CD4-positive, alpha-beta memory T cell (primary cell): Measurements from ENCODE around the gene ATP10B. TPM values are rescaled to one million over a fixed set of nuclear protein-coding genes. Genes with fewer than 3 reads are reported as not detected.

Experiments
- CTCF ChIA-PET: fragments of 350-600 bp; sonication (Branson Sonifier 250); formaldehyde crosslinking; loops from one replicate; lab custom pipeline; 2021; ENCODE audit warnings: inconsistent platforms; ENCODE audit not compliant: partially characterized antibody; lab: Charles Lee
- POLR2A ChIA-PET: fragments of 350-600 bp; sonication (Branson Sonifier 250); formaldehyde crosslinking; loops from one replicate; lab custom pipeline; 2021; ENCODE audit not compliant: partially characterized antibody; lab: Charles Lee
- DNase-seq, 5 donors: peaks; one replicate each; pipeline versions ENCODE4 v3.0.0 to v3.0.0-alpha.2; 2020 to 2022; ENCODE audit warnings: mixed read lengths in 1 of 5
- H3K27ac ChIP-seq: one replicate; pipeline ENCODE4 v1.7.0; 2013; ENCODE audit warnings: low read depth, low read length
- H3K27me3 ChIP-seq: 2 replicates; pipeline ENCODE4 v1.7.0; 2013; ENCODE audit warnings: mild to moderate bottlenecking, low read length, moderate library complexity; ENCODE audit not compliant: insufficient read depth
- H3K36me3 ChIP-seq: 2 replicates; pipeline ENCODE4 v1.7.0; 2013; ENCODE audit warnings: mild to moderate bottlenecking, low read length, moderate library complexity; ENCODE audit not compliant: insufficient read depth
- H3K4me1 ChIP-seq: 2 replicates; pipeline ENCODE4 v1.7.0; 2013; ENCODE audit warnings: mild to moderate bottlenecking, low read length, moderate library complexity; ENCODE audit not compliant: insufficient read depth
- H3K4me3 ChIP-seq, 2 donors: one replicate each; pipeline ENCODE4 v1.7.0; 2013; ENCODE audit warnings: low read length in 2 of 2, mild to moderate bottlenecking in 1 of 2
- H3K9me3 ChIP-seq, 2 donors: one replicate each; pipeline ENCODE4 v1.7.0; 2013; ENCODE audit warnings: low read length in 2 of 2, control low read depth in 1 of 2; ENCODE audit not compliant: control insufficient read depth in 1 of 2
- H3K27ac Mint-ChIP-seq, 7 donors: one replicate each; pipeline ENCODE4 v1.8.0; 2020 to 2021; ENCODE audit warnings: mixed read lengths in 7 of 7, mild to moderate bottlenecking in 6 of 7, inconsistent platforms in 3 of 7, moderate library complexity in 3 of 7
- H3K27me3 Mint-ChIP-seq, 2 donors: one replicate each; pipeline ENCODE4 v1.8.0; 2020 to 2021; ENCODE audit warnings: mixed read lengths in 2 of 2
- H3K36me3 Mint-ChIP-seq, 2 donors: one replicate each; pipeline ENCODE4 v1.8.0; 2020 to 2021; ENCODE audit warnings: mixed read lengths in 2 of 2, inconsistent platforms in 1 of 2, mild to moderate bottlenecking in 1 of 2
- H3K4me1 Mint-ChIP-seq, 4 donors: one replicate each; pipeline ENCODE4 v1.8.0; 2020 to 2021; ENCODE audit warnings: mixed read lengths in 4 of 4, mild to moderate bottlenecking in 1 of 4
- H3K4me3 Mint-ChIP-seq, 8 donors: one replicate each; pipeline ENCODE4 v1.8.0; 2020 to 2021; ENCODE audit warnings: mixed read lengths in 8 of 8, mild to moderate bottlenecking in 7 of 8, moderate library complexity in 6 of 8, inconsistent platforms in 3 of 8
- H3K9me3 Mint-ChIP-seq, 8 donors: one replicate each; pipeline ENCODE4 v1.8.0; 2020 to 2021; ENCODE audit warnings: mixed read lengths in 8 of 8, mild to moderate bottlenecking in 5 of 8, inconsistent platforms in 3 of 8, moderate library complexity in 1 of 8
- intact Hi-C: fragments of 100-400 bp; cut with micrococcal nuclease; formaldehyde crosslinking; loops from one replicate; pipeline ENCODE4 v1.15.1; 2023
- polyA plus RNA-seq, 2 donors: library from polyadenylated mRNA; unstranded; fragments of 300-500 nt; fragmentation: Illumina TruSeq; gene quantifications; one replicate each; pipeline ENCODE4 v1.2.3, GENCODE V29; 2021
- total RNA-seq, 2 experiments: library from RNA; stranded (reverse); gene quantifications; one replicate each; pipeline ENCODE4 v1.2.3, GENCODE V29; 2021

The ATP10B gene
- total and polyA plus RNA-seq, 4 experiments from 2014 or later, result not detected

DNA sequence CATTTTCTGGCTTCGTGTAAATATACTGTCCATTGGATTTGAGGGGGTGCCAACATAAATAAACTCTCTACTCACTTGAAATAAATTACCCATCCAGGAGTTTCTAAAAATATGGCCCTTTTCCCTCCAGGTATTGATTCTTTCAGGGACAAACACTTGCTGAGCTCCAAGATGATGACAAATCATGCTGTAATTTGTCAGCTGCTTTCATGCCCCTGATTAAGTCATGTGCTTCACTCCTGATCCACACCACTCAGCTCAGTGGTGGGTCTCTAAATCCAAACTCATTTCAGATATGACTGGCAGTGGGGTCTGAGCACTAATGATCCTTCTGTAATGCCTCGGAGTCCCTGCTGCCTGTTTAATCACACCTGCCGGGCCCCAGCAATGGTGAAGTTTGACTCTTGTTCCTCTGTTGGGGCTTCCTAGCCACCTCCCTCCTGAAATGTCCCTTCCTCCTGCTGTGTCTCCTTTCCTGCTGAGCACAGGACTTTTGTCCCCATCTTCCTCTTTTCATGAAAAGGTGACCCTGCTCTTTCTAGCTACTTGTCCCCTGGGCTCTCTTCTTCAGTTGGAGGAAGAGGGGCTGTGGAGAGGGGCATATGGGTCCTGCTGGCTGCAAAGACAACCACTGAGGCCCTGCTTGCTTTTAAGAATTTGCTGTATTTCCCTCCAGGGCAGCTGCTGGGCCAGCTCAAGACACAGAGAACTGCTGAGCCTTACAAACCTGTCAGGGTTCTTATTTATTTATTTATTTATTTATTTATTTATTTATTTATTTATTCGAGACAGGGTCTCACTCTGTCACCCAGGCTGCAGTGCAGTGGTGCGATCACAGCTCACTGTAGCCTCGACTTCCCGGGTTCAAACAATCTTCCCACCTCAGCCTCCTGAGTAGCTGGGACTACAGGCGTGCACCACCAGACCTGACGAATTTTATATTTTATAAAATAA lies 200.0 kb downstream of the ATP10B start:
- Histone ChIP-seq H3K4me3 (no peak overlapping the region), H3K36me3 (no peaks in the 10 kb centered on the region), H3K27ac (no peak overlapping the region), H3K4me1 (no peaks in the 10 kb centered on the region), H3K9me3 (no peaks in the 10 kb centered on the region), H3K27me3 (no peaks in the 10 kb centered on the region)
- Mint-ChIP-seq H3K4me1 (no peaks in the 10 kb centered on the region), H3K36me3 (no peaks in the 10 kb centered on the region), H3K9me3 (peaks cover 0 to 6% (median 0%) of the 10 kb centered on the region in 8 donors), H3K27me3 (peaks cover 1 to 5% of the 10 kb centered on the region in 2 donors), H3K27ac (no peak overlapping the region), H3K4me3 (no peak overlapping the region)
- ChIA-PET POLR2A (no interaction called here), CTCF (no interaction called here)
- intact Hi-C loops, result no loop called here
- no peak for DNase-seq

DNA sequence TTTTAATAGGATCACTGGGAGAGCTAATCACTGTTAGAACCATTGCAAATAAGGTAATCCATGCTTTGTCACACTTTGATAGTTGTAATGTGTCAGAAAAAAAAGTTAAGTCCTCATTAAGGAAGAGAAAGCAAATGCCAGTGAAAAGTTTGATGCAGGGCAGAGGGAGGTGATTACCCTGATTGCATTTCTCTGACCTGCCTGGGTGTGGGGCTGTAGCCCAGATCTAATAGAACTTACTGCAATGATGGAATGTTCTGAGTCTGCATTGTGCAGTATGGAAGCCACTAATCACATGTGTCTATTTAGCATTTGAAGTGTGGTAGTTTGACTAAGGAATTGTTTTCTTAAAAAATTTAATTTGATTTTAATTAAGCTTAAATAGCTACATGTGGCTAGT lies 202.7 kb downstream of the ATP10B start:
- Mint-ChIP-seq H3K4me3 (no peak overlapping the region), H3K27me3 (no peaks in the 10 kb centered on the region), H3K4me1 (no peaks in the 10 kb centered on the region), H3K9me3 (peaks cover 0 to 3% (median 0%) of the 10 kb centered on the region in 8 donors), H3K36me3 (no peaks in the 10 kb centered on the region), H3K27ac (no peak overlapping the region)
- intact Hi-C loops, result no loop called here
- H3K4me3 ChIP-seq, result no peak overlapping the region
- no peaks in the 10 kb centered on the region for H3K36me3 ChIP-seq
- H3K4me1 ChIP-seq, result no peaks in the 10 kb centered on the region
- H3K27ac ChIP-seq, result no peak overlapping the region
- ChIA-PET CTCF (no interaction called here), POLR2A (no interaction called here)
- no peaks in the 10 kb centered on the region for H3K9me3 ChIP-seq
- no peaks in the 10 kb centered on the region for H3K27me3 ChIP-seq
- no peak for DNase-seq

DNA sequence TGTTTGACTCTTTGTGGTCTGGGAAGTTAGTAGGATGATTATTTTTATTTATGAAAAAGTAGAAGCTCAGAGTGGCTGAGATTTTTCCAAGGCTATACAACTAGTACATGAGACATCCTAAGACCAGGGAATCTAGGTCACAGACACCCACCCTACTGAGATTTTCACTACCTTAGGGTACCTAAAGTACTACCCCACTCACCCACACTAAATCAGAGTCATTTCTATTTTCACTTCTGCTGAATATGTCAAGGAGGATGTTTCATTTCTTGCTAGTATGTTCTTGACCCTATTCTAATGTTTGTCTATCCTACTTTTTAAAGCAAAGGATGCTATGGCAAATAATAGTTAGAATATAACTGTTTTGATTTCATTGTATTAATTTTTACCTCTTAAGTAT lies 206.0 kb downstream of the ATP10B start:
- intact Hi-C loops, result no loop called here
- Mint-ChIP-seq H3K27ac (no peak overlapping the region), H3K9me3 (peaks cover 0 to 3% (median 0%) of the 10 kb centered on the region in 8 donors), H3K4me3 (no peak overlapping the region), H3K36me3 (no peaks in the 10 kb centered on the region), H3K27me3 (no peaks in the 10 kb centered on the region), H3K4me1 (no peaks in the 10 kb centered on the region)
- no peaks in the 10 kb centered on the region for H3K36me3 ChIP-seq
- no peak overlapping the region for H3K4me3 ChIP-seq
- H3K27me3 ChIP-seq, result no peaks in the 10 kb centered on the region
- no peaks in the 10 kb centered on the region for H3K9me3 ChIP-seq
- H3K27ac ChIP-seq, result no peak overlapping the region
- no peak for DNase-seq
- H3K4me1 ChIP-seq, result no peaks in the 10 kb centered on the region
- ChIA-PET POLR2A (no interaction called here), CTCF (interaction anchor here (1.6 kb wide), 1 partner anchor 208 kb away, joined by 6 read pairs; no protein-coding TSS in a partner anchor)

DNA sequence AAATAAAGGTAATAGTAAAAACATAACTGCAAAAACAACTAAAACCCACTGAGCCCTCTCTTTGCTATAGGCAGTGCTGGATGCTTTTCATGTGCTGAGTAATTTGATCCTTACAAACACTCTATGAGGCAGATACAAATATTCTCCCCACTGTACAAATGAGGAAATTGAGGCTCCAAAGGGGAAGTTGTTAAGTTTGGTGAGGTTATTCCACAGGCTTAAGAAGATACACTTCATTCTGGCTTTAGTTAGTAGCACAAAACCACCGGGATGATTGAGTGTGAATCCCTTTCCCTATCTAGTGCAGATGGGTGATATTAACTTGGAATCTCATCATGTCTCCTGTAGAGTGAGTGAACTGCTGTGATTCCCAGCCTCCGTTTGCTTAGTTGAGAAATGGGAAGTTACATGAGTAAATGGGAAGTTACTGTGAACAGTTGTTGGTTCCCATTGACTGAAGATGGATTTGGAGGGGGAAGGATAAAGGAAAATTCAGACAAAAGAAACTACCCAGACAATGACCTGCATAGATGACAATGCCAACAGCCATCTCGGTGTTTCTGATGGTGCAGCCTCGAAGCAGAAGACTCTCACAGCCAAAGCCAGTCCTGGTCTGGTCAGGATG lies 208.3 kb downstream of the ATP10B start:
- no peak overlapping the region for H3K4me3 ChIP-seq
- Mint-ChIP-seq H3K36me3 (no peaks in the 10 kb centered on the region), H3K27me3 (peaks cover 2 to 4% of the 10 kb centered on the region in 2 donors), H3K9me3 (peaks cover 0 to 3% (median 0%) of the 10 kb centered on the region in 8 donors), H3K4me1 (no peaks in the 10 kb centered on the region), H3K4me3 (no peak overlapping the region), H3K27ac (no peak overlapping the region)
- ChIA-PET CTCF (no interaction called here), POLR2A (no interaction called here)
- no peaks in the 10 kb centered on the region for H3K36me3 ChIP-seq
- intact Hi-C loops, result no loop called here
- H3K9me3 ChIP-seq, result no peaks in the 10 kb centered on the region
- no peak for DNase-seq
- H3K4me1 ChIP-seq, result no peaks in the 10 kb centered on the region
- no peak overlapping the region for H3K27ac ChIP-seq
- H3K27me3 ChIP-seq, result no peaks in the 10 kb centered on the region

DNA sequence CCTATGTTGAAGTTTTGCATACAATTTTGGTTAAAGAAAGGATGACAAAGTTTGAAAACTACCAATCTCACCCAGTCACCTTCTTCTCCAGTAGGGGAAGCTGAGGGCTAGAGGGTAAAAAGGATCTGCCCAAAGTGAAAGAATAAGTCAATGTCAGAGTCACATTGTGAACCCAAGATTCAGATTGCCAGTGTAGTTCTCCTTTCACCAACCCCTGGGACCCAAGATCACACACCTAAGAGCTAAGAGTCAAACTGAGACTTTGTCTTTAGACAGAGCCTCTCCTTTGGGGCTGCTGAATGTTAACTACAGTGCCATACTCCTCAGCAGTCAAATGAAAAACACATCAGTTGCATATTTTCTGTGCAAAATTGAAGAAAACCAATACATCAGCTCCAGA lies 210.6 kb downstream of the ATP10B start:
- H3K27me3 ChIP-seq, result no peaks in the 10 kb centered on the region
- peaks cover 2 to 10% of the 10 kb centered on the region in 2 donors for H3K27me3 Mint-ChIP-seq
- ChIA-PET POLR2A (no interaction called here), CTCF (interaction anchor here (1.0 kb wide), 1 partner anchor 92 kb away, joined by 3 read pairs; no protein-coding TSS in a partner anchor)
- no peak overlapping the region for H3K4me3 ChIP-seq
- no peaks in the 10 kb centered on the region for H3K9me3 ChIP-seq
- H3K4me3 Mint-ChIP-seq, result no peak overlapping the region
- no peak overlapping the region for H3K27ac ChIP-seq
- no peak overlapping the region for H3K27ac Mint-ChIP-seq
- intact Hi-C loops, result no loop called here
- no peaks in the 10 kb centered on the region for H3K36me3 ChIP-seq
- H3K4me1 Mint-ChIP-seq, result no peaks in the 10 kb centered on the region
- no peak for DNase-seq
- H3K4me1 ChIP-seq, result no peaks in the 10 kb centered on the region
- peaks cover 0 to 5% (median 0%) of the 10 kb centered on the region in 8 donors for H3K9me3 Mint-ChIP-seq
- H3K36me3 Mint-ChIP-seq, result no peaks in the 10 kb centered on the region

DNA sequence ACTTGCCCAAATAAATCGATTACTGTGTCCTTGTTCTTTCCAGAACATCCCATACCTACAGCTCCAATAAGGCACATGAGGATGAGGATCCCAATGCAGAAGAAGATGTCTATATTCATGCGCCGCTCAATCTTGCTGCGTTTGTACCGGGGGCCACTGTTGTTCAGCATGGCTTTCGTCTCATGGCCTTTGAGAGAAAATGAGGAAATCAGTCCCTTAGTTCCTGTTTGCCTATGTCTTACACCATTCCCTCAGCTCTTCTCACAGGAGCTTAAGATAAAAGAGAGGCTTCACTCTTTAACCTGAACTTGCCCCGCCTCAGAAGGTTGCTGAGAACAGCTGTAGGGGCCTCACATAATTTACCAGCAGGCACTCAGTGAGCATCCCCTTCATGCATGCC lies 211.6 kb downstream of the ATP10B start:
- H3K4me3 Mint-ChIP-seq, result no peak overlapping the region
- peaks cover 3 to 10% of the 10 kb centered on the region in 2 donors for H3K27me3 Mint-ChIP-seq
- no peak overlapping the region for H3K27ac Mint-ChIP-seq
- Histone ChIP-seq H3K4me3 (no peak overlapping the region), H3K36me3 (no peaks in the 10 kb centered on the region), H3K4me1 (no peaks in the 10 kb centered on the region), H3K9me3 (no peaks in the 10 kb centered on the region), H3K27ac (no peak overlapping the region), H3K27me3 (no peaks in the 10 kb centered on the region)
- H3K4me1 Mint-ChIP-seq, result no peaks in the 10 kb centered on the region
- ChIA-PET POLR2A (no interaction called here), CTCF (no interaction called here)
- peaks cover 0 to 5% (median 0%) of the 10 kb centered on the region in 8 donors for H3K9me3 Mint-ChIP-seq
- intact Hi-C loops, result no loop called here
- DNase-seq, result no peak
- no peaks in the 10 kb centered on the region for H3K36me3 Mint-ChIP-seq

DNA sequence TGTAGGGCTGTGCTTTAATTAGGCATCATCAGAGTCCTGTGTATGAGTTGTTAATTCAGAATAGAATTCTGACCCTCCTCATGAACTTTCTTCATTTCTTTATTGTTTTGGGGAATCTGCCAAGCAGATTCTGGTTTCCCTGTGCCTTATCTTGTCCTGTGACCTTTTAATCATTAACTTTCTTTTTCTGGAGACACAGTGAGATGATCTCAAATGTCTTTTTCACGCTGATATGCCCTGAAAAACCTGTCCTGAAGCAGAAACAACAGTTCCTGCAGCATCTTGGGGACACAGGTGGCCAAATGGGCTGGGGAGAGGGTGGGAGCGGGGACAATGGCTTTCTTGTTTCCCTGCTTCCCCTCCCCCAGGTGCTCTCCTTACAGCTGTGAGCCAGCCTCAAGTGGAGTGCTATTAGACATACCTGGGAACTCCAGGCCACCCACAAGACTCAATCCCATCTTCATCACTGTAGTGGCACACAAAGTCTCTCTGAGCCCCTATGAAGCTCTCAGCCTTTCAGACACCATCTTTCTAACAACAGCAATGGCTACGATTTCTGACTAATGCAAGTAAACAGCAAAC lies 213.8 kb downstream of the ATP10B start:
- intact Hi-C loops, result no loop called here
- ChIA-PET POLR2A (no interaction called here), CTCF (no interaction called here)
- no peak overlapping the region for H3K27ac ChIP-seq
- H3K36me3 ChIP-seq, result no peaks in the 10 kb centered on the region
- Mint-ChIP-seq H3K27ac (no peak overlapping the region), H3K4me3 (no peak overlapping the region), H3K27me3 (peaks cover 7 to 12% of the 10 kb centered on the region in 2 donors), H3K9me3 (peaks cover 0 to 8% (median 0%) of the 10 kb centered on the region in 8 donors), H3K4me1 (no peaks in the 10 kb centered on the region), H3K36me3 (no peaks in the 10 kb centered on the region)
- no peak overlapping the region for H3K4me3 ChIP-seq
- H3K9me3 ChIP-seq, result no peaks in the 10 kb centered on the region
- no peaks in the 10 kb centered on the region for H3K4me1 ChIP-seq
- H3K27me3 ChIP-seq, result no peaks in the 10 kb centered on the region
- no peak for DNase-seq
